GM21390 (cell line): ENCODE measurements around the gene BCL2L12.
A peak's percentile ranks its signal among the peaks of the same experiment; 100 is the strongest.

Experiments used
- ATAC-seq: cut with Tn5 transposase; IDR thresholded peaks from one replicate; pipeline ENCODE4 v1.9.1; 2021; ENCODE audit not compliant: unreplicated experiment

BCL2L12 gene

GRCh38 chr19:49662011-49662410, 3.7 kb upstream of the BCL2L12 start:
- no peak for ATAC-seq

- ATAC-seq = no peak
Observed at GRCh38 chr19:49663224-49663623, 2.5 kb upstream of the BCL2L12 start.

- ATAC-seq = no peak
Observed at GRCh38 chr19:49664171-49665035, 1.3 kb upstream of the BCL2L12 start.

- no peak for ATAC-seq
Observed at GRCh38 chr19:49665036-49665350, 740 bp upstream of the BCL2L12 start.

GRCh38 chr19:49666120-49666444, 349 bp downstream of the BCL2L12 start:
- ATAC-seq = no peak

GRCh38 chr19:49667473-49667872, 1.7 kb downstream of the BCL2L12 start:
- no peak for ATAC-seq

GRCh38 chr19:49669516-49669915, 3.8 kb downstream of the BCL2L12 start:
- no peak for ATAC-seq

GRCh38 chr19:49672131-49672919, 6.6 kb downstream of the BCL2L12 start:
- no peak for ATAC-seq

- peak; percentile 13 for ATAC-seq
Observed at GRCh38 chr19:49676136-49676783, 10.5 kb downstream of the BCL2L12 start.

- ATAC-seq = peak; percentile 53
Observed at GRCh38 chr19:49676784-49677230, 11.1 kb downstream of the BCL2L12 start.

GRCh38 chr19:49677231-49677900, 11.6 kb downstream of the BCL2L12 start, which contains the start of gene PRMT1:
Gene PRMT1, plus strand, starts transcription at chr19:49677271. Its CDS starts 10 bp downstream, at chr19:49677281.
- no peak for ATAC-seq

- ATAC-seq = no peak
Observed at GRCh38 chr19:49677901-49678674, 12.4 kb downstream of the BCL2L12 start.

GRCh38 chr19:49678985-49679770, 13.4 kb downstream of the BCL2L12 start:
- no peak for ATAC-seq

GRCh38 chr19:49679771-49680413, 14.2 kb downstream of the BCL2L12 start:
- ATAC-seq = no peak

- ATAC-seq = no peak
Observed at GRCh38 chr19:49680421-49681351, 15.0 kb downstream of the BCL2L12 start.

GRCh38 chr19:49681830-49682229, 16.1 kb downstream of the BCL2L12 start:
- ATAC-seq = no peak

- no peak for ATAC-seq
Observed at GRCh38 chr19:49682274-49682673, 16.5 kb downstream of the BCL2L12 start.

- no peak for ATAC-seq
Observed at GRCh38 chr19:49683814-49684250, 18.1 kb downstream of the BCL2L12 start.
